Measurements from ENCODE around the gene CSRP3. TPM values are rescaled to one million over a fixed set of nuclear protein-coding genes. Genes with fewer than 3 reads are reported as not detected.

The CSRP3 gene
- polyA plus RNA-seq, 1 donor from 2014 or later = not detected

GRCh38 chr11:19204836-19205235 lies 3.1 kb upstream of the CSRP3 start:
- no peak overlapping the region for H3K9ac ChIP-seq (ENCODE audit: low read length)
- no peaks in the 10 kb centered on the region for H4K20me1 ChIP-seq (ENCODE audit: insufficient read depth)
- H3K79me2 ChIP-seq (replicated peaks; ENCODE audit: insufficient read depth, low read length) = no peaks in the 10 kb centered on the region
- H3K27ac ChIP-seq (ENCODE audit: low read length) = no peak overlapping the region
- no peaks in the 10 kb centered on the region for H3K36me3 ChIP-seq (ENCODE audit: insufficient read depth, low read length)
- no peaks in the 10 kb centered on the region for H3K9me3 ChIP-seq (ENCODE audit: low read length)
- H2AFZ ChIP-seq (ENCODE audit: low read depth, low read length) = no peak overlapping the region
- TF ChIP-seq TAF1 (IDR thresholded peaks at IDR 0.05; ENCODE audit: low read depth) = no peak
- no peak for TF ChIP-seq RAD21 (conservative IDR thresholded peaks at IDR 0.05)
- TF ChIP-seq EZH2 (IDR thresholded peaks at IDR 0.05; ENCODE audit: borderline replicate concordance, insufficient read depth, low read length, poor library complexity, severe bottlenecking) = no peak
- no peak for TF ChIP-seq EP300 (conservative IDR thresholded peaks at IDR 0.05; ENCODE audit: poor library complexity, severe bottlenecking)
- TF ChIP-seq REST (IDR thresholded peaks at IDR 0.05; ENCODE audit: borderline replicate concordance) = no peak
- TF ChIP-seq CTCF (IDR thresholded peaks at IDR 0.05; ENCODE audit: poor library complexity, severe bottlenecking) = no peak
- no peak for TF ChIP-seq POLR2AphosphoS5 (IDR thresholded peaks at IDR 0.05)
- no peak for TF ChIP-seq SMC3 (conservative IDR thresholded peaks at IDR 0.05; ENCODE audit: poor library complexity)
- no peak for TF ChIP-seq MXI1 (conservative IDR thresholded peaks at IDR 0.05; ENCODE audit: poor library complexity, severe bottlenecking)
- no peaks in the 10 kb centered on the region for H3K9me2 ChIP-seq (ENCODE audit: insufficient read depth, low read length)
- no peak overlapping the region for H3K4me2 ChIP-seq (ENCODE audit: low read length)
- H3K27me3 ChIP-seq (ENCODE audit: insufficient read depth, low read depth, low read length) = no peaks in the 10 kb centered on the region
- H3K4me3 ChIP-seq (ENCODE audit: low read length) = no peak overlapping the region
- H3F3A ChIP-seq (ENCODE audit: insufficient read depth, low read length, poor library complexity, severe bottlenecking) = no peaks in the 10 kb centered on the region

GRCh38 chr11:19200410-19201201 lies 1.2 kb downstream of the CSRP3 start:
- Histone ChIP-seq H3K9me3 (ENCODE audit: low read length) (no peaks in the 10 kb centered on the region), H3F3A (ENCODE audit: insufficient read depth, low read length, poor library complexity, severe bottlenecking) (no peaks in the 10 kb centered on the region), H3K79me2 (replicated peaks; ENCODE audit: insufficient read depth, low read length) (no peaks in the 10 kb centered on the region), H3K36me3 (ENCODE audit: insufficient read depth, low read length) (no peaks in the 10 kb centered on the region), H3K27ac (ENCODE audit: low read length) (no peak overlapping the region), H3K9me2 (ENCODE audit: insufficient read depth, low read length) (no peaks in the 10 kb centered on the region), H2AFZ (ENCODE audit: low read depth, low read length) (no peak overlapping the region), H3K4me2 (ENCODE audit: low read length) (no peak overlapping the region), H3K9ac (ENCODE audit: low read length) (no peak overlapping the region), H3K4me3 (ENCODE audit: low read length) (no peak overlapping the region), H3K27me3 (ENCODE audit: insufficient read depth, low read depth, low read length) (no peaks in the 10 kb centered on the region), H4K20me1 (ENCODE audit: insufficient read depth) (no peaks in the 10 kb centered on the region)
- no peak for TF ChIP-seq CTCF (IDR thresholded peaks at IDR 0.05; ENCODE audit: poor library complexity, severe bottlenecking)
- no peak for TF ChIP-seq RAD21 (conservative IDR thresholded peaks at IDR 0.05)
- TF ChIP-seq EZH2 (IDR thresholded peaks at IDR 0.05; ENCODE audit: borderline replicate concordance, insufficient read depth, low read length, poor library complexity, severe bottlenecking) = no peak
- no peak for TF ChIP-seq SMC3 (conservative IDR thresholded peaks at IDR 0.05; ENCODE audit: poor library complexity)
